ENCODE data around the gene PALLD.

PALLD gene

GRCh38 chr4:168587411-168588125 is 90.7 kb downstream of the PALLD start:
- DNase-seq (ENCODE audit: low spot score) (peak; percentile 78), FAIRE-seq (peak; percentile 46)

- FAIRE-seq (peak; percentile 44), DNase-seq (ENCODE audit: low spot score) (peak; percentile 82)
Observed at GRCh38 chr4:168588916-168589531, 92.2 kb downstream of the PALLD start.

GRCh38 chr4:168592676-168593075 is 95.8 kb downstream of the PALLD start:
- DNase-seq (ENCODE audit: low spot score) (no peak), FAIRE-seq (no peak)

- DNase-seq (ENCODE audit: low spot score) (no peak), FAIRE-seq (no peak)
Observed at GRCh38 chr4:168593399-168593798, 96.5 kb downstream of the PALLD start.

GRCh38 chr4:168594121-168594520 is 97.3 kb downstream of the PALLD start:
- no peak for FAIRE-seq
- DNase-seq (ENCODE audit: low spot score): no peak

- DNase-seq (ENCODE audit: low spot score): no peak
Observed at GRCh38 chr4:168598191-168598590, 101.3 kb downstream of the PALLD start.

GRCh38 chr4:168600796-168601583 is 104.1 kb downstream of the PALLD start:
- no peak for DNase-seq (ENCODE audit: low spot score)
- no peak for FAIRE-seq

More at GRCh38 chr4:168598191-168598590, 101.3 kb downstream of the PALLD start:
- FAIRE-seq: no peak

- DNase-seq (ENCODE audit: low spot score) (no peak), FAIRE-seq (no peak)
Observed at GRCh38 chr4:168601899-168602298, 105.0 kb downstream of the PALLD start.

- peak; percentile 78 for DNase-seq (ENCODE audit: low spot score)
- FAIRE-seq: no peak
Observed at GRCh38 chr4:168604496-168605373, 107.9 kb downstream of the PALLD start.

GRCh38 chr4:168605411-168605810 is 108.6 kb downstream of the PALLD start:
- peak; percentile 74 for FAIRE-seq

GRCh38 chr4:168607215-168607614 is 110.4 kb downstream of the PALLD start:
- FAIRE-seq (no peak), DNase-seq (ENCODE audit: low spot score) (no peak)

More at GRCh38 chr4:168605411-168605810, 108.6 kb downstream of the PALLD start:
- peak; percentile 58 for DNase-seq (ENCODE audit: low spot score)

GRCh38 chr4:168608771-168609170 is 111.9 kb downstream of the PALLD start:
- DNase-seq (ENCODE audit: low spot score) (no peak), FAIRE-seq (no peak)

GRCh38 chr4:168609369-168609768 is 112.5 kb downstream of the PALLD start:
- FAIRE-seq: no peak

GRCh38 chr4:168610911-168611530 is 114.2 kb downstream of the PALLD start:
- FAIRE-seq (no peak), DNase-seq (ENCODE audit: low spot score) (no peak)

More at GRCh38 chr4:168609369-168609768, 112.5 kb downstream of the PALLD start:
- DNase-seq (ENCODE audit: low spot score): no peak

- no peak for FAIRE-seq
- peak; percentile 57 for DNase-seq (ENCODE audit: low spot score)
Observed at GRCh38 chr4:168612450-168613135, 115.7 kb downstream of the PALLD start.

- FAIRE-seq (no peak), DNase-seq (ENCODE audit: low spot score) (no peak)
Observed at GRCh38 chr4:168613869-168614268, 117.0 kb downstream of the PALLD start.

- DNase-seq (ENCODE audit: low spot score) (no peak), FAIRE-seq (peak; percentile 9)
Observed at GRCh38 chr4:168614281-168615057, 117.6 kb downstream of the PALLD start.

GRCh38 chr4:168615294-168616065 is 118.6 kb downstream of the PALLD start:
- DNase-seq (ENCODE audit: low spot score) (no peak), FAIRE-seq (no peak)

All from urothelium cell line (cell line).